Activated CD4-positive, alpha-beta memory T cell treated with anti-CD3 and anti-CD28 coated beads, Interleukin-2, amount 10 ng/mL, durations not matched to agents 7 days and 5 days (primary cell): Measurements from ENCODE around the gene ADAM33. TPM values are rescaled to one million over a fixed set of nuclear protein-coding genes. Genes with fewer than 3 reads are reported as not detected.

Source experiments
- CTCF ChIA-PET: fragments of 350-600 bp; sonication (Branson Sonifier 250); formaldehyde crosslinking; loops from one replicate; lab custom pipeline; 2021; ENCODE audit warnings: antibody characterized with exemption, inconsistent platforms; lab: Charles Lee
- POLR2A ChIA-PET: fragments of 350-600 bp; sonication (Branson Sonifier 250); formaldehyde crosslinking; loops from one replicate; lab custom pipeline; 2021; ENCODE audit warnings: antibody characterized with exemption; lab: Charles Lee
- DNase-seq: peaks from one replicate; pipeline ENCODE4 v3.0.0-alpha.2; 2020
- H3K27ac Mint-ChIP-seq: one replicate; pipeline ENCODE4 v1.8.0; 2021; ENCODE audit warnings: mild to moderate bottlenecking, mixed read lengths
- H3K27me3 Mint-ChIP-seq: one replicate; pipeline ENCODE4 v1.8.0; 2021; ENCODE audit warnings: mixed read lengths
- H3K36me3 Mint-ChIP-seq: one replicate; pipeline ENCODE4 v1.8.0; 2021; ENCODE audit warnings: low read depth, mixed read lengths
- H3K4me1 Mint-ChIP-seq: one replicate; pipeline ENCODE4 v1.8.0; 2021; ENCODE audit warnings: mixed read lengths
- H3K4me3 Mint-ChIP-seq: one replicate; pipeline ENCODE4 v1.8.0; 2021; ENCODE audit warnings: mild to moderate bottlenecking, mixed read lengths
- H3K9me3 Mint-ChIP-seq: one replicate; pipeline ENCODE4 v1.8.0; 2021; ENCODE audit warnings: mixed read lengths
- total RNA-seq, 2 experiments: library from RNA; stranded (reverse); gene quantifications; one replicate each; pipeline ENCODE4 v1.2.3, GENCODE V29; 2021

The ADAM33 gene
- total RNA-seq, 2 experiments from 2014 or later: not detected

DNA sequence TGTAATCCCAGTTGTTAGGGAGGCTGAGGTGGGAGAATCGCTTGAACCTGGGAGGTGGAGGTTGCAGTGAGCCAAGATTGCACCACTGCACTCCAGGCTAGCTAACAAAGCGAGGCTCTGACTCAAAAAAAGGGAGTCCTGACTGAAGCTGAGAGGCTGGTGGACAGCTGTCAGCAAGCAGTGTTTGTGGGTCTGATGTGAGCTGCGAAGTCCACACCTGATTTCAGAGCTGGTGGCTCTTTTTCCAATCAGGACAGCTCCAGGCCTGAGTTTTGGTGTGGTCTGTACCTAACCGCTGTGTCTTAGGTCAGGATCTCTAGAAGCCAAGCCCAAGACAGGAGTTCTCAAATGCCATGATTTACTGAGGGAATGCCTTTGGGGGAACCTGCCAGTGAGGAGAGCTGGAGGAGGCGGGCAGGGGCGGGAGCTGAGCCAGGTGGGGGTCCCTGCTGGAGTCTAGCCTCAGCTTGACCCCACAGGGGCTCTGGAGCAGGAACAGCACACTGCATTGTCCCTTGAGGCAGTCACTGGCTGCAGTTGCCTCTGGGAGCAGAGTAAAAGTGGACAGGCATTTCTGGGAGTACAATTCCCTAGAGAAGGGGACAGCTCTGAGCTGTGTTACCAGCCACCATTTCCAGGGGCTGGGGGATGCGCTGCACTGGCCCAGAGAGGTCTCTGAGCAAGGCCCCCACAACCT lies 23.6 kb downstream of the ADAM33 start:
- H3K36me3 Mint-ChIP-seq: peaks cover 5% of the 10 kb centered on the region
- peaks cover 37% of the 10 kb centered on the region for H3K4me1 Mint-ChIP-seq
- no peak overlapping the region for H3K27ac Mint-ChIP-seq
- H3K4me3 Mint-ChIP-seq: no peak overlapping the region
- ChIA-PET CTCF (interaction anchor here (0.8 to 1.4 kb wide), 5 partner anchors 10 to 95 kb away, joined by 3 to 10 read pairs (median 3); no protein-coding TSS in a partner anchor), POLR2A (interaction anchor here (1.8 to 1.9 kb wide), 2 partner anchors 10 to 11 kb away, joined by 4 to 6 read pairs; no protein-coding TSS in a partner anchor)
- peaks cover 50% of the 10 kb centered on the region for H3K27me3 Mint-ChIP-seq
- H3K9me3 Mint-ChIP-seq: no peaks in the 10 kb centered on the region
- DNase-seq: no peak

DNA sequence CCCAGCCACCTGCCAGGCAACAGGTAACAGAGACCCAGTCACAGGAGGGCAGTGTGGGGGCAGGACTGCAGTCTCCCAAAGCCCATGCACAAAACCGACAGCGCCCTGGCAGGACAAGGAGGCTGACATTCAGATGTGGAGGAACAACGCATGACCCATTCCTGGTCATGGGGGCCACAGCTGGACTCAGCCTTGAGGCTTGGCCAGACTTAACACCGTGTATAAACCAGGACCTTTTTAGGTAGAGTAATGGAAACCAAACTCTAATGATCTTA lies 26.7 kb downstream of the ADAM33 start:
- Mint-ChIP-seq H3K4me3 (no peak overlapping the region), H3K27ac (no peak overlapping the region), H3K4me1 (peaks cover 41% of the 10 kb centered on the region), H3K36me3 (peaks cover 5% of the 10 kb centered on the region), H3K9me3 (no peaks in the 10 kb centered on the region), H3K27me3 (peaks cover 25% of the 10 kb centered on the region)
- no peak for DNase-seq
- ChIA-PET POLR2A (no interaction called here), CTCF (no interaction called here)

DNA sequence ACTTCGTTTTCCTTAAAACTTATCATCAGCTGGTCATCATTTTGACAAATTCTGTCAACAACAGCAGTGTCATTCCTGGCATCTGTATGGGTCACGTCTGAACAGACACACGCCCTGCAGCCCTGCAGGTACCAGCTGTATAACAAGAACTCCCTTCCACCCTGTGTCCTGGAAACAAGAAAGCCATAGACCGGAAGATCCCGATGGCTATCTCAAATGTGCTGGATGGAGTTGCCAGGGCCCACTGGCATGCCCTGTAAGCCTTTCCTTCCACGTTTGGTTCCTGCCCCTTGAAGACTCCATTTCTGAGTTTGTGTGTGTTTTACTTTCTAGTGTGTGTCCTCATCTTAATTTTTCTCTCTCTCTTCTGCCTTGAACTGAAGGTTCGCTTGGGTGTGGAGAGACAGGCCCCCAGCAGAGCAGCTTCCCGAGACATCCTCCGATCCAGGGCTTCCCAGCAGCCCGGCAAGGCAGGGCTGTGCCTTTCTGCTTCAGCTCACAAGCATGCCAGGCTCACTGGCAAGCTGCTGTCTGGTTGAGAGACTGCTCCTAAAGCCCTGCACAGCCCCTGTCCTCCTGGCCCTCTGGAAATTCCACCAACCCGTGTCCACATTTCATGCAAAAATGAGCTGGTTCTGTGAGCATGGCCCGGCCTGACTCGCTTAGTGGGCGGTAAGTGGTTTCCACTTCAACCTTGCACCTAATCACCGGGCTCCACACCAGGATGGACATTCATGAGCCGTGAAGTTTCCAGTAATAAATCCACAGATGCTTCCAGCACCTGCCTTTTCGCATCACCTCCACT lies 27.3 kb downstream of the ADAM33 start:
- Mint-ChIP-seq H3K9me3 (no peaks in the 10 kb centered on the region), H3K4me1 (peaks cover 36% of the 10 kb centered on the region), H3K4me3 (no peak overlapping the region), H3K27ac (no peak overlapping the region), H3K36me3 (peaks cover 5% of the 10 kb centered on the region), H3K27me3 (peaks cover 20% of the 10 kb centered on the region)
- no peak for DNase-seq
- CTCF ChIA-PET: interaction anchor here (0.9 kb wide), 1 partner anchor 62 kb away, joined by 3 read pairs; no protein-coding TSS in a partner anchor
- POLR2A ChIA-PET: interaction anchor here (0.9 kb wide), 1 partner anchor 18 kb away, joined by 3 read pairs; no protein-coding TSS in a partner anchor

DNA sequence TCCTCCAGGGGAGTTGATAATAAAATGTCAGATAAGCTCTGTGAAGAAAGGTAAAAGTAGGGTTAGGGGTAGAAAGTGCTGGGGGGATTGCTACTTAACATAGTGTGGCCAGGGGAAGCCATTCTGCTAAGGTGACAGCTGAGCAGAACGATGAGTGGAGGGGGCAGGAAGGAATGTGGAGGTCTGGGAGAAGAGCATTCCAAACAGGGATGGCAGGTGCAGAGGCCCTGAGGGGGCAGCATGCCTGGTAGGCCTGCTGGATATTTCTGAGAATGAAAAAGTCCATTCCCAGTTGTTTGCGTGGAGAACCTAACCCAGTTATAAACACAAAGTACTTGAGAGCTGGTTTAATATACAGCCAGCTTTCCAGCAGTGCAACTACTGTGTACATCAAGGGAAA lies 27.9 kb downstream of the ADAM33 start:
- peaks cover 30% of the 10 kb centered on the region for H3K4me1 Mint-ChIP-seq
- no peak overlapping the region for H3K27ac Mint-ChIP-seq
- peaks cover 15% of the 10 kb centered on the region for H3K27me3 Mint-ChIP-seq
- H3K9me3 Mint-ChIP-seq: no peaks in the 10 kb centered on the region
- ChIA-PET CTCF (interaction anchor here (0.9 kb wide), 1 partner anchor 62 kb away, joined by 3 read pairs; no protein-coding TSS in a partner anchor), POLR2A (interaction anchor here (0.9 to 1.0 kb wide), 3 partner anchors 13 to 233 kb away, joined by 3 to 4 read pairs (median 3); no protein-coding TSS in a partner anchor)
- H3K36me3 Mint-ChIP-seq: peaks cover 5% of the 10 kb centered on the region
- no peak for DNase-seq
- H3K4me3 Mint-ChIP-seq: no peak overlapping the region

DNA sequence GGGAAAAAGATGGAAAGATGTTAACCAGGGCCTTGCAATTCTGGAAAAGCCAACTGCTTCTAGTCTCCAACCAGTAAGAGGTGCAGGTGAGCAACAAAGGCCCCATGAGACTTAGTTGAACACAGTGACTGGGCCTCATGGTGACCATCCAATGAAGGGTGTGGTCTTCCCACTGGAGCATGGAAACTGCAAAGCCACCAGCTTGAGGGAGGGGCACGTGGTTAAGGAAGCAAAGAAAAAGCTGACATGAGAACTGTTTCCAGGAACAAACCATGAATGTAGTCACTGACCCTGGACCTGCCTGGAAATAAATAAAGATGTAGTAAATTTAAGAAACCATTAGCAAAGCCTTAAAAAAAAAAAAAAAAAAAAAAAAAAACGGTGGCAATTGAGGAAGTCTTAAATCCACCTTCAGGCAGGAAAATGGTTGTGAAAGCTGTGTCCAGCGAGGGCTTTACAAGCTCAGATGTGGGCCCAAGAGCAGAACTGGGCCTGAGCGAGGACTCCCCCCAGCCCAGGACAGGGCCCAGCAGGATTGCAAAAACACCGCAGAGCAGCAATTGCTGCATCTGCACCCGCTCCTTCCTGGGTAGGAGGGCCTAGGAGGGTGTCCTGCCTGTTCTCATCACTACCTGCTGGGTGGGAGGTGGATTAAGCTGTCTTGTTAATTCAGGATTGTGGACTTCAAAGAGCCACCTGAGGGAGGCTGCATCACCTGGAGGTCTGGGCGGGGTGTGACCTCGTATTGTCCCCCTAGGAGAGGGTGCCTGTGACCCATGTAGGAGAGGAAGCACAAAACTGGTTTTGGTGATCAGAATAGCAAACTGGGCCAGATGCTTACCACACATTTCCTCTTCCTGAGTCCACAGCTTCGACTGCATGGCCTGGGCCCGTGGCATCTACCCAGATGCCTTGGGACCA lies 28.9 kb downstream of the ADAM33 start:
- POLR2A ChIA-PET: interaction anchor here (0.9 to 1.0 kb wide), 3 partner anchors 14 to 232 kb away, joined by 3 to 4 read pairs (median 3); no protein-coding TSS in a partner anchor
- Mint-ChIP-seq H3K4me3 (no peak overlapping the region), H3K27ac (no peak overlapping the region), H3K27me3 (peaks cover 13% of the 10 kb centered on the region), H3K9me3 (no peaks in the 10 kb centered on the region), H3K4me1 (peaks cover 23% of the 10 kb centered on the region), H3K36me3 (peaks cover 5% of the 10 kb centered on the region)
- CTCF ChIA-PET: interaction anchor here (0.6 to 1.6 kb wide), 3 partner anchors 57 to 123 kb away, joined by 3 to 5 read pairs (median 3); no protein-coding TSS in a partner anchor
- DNase-seq: no peak

DNA sequence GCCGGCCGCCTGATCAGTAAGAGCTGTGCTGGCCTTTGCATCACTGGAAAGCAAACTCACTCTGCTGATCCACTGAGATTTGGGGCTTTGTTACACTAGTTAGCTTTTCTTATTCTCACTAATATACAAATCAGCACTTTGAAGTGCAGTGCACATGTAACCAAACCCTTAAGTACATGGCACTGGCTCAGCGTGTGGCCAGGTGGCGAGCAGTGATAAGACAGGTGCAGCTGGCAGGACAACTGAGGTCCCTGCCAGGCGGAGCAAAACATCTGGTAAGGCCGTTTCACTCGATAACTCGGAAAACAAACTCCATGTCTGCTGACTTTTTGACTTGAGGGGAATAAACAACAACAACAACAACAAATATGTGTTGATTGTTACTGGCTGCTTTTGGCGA lies 29.6 kb downstream of the ADAM33 start:
- Mint-ChIP-seq H3K27ac (no peak overlapping the region), H3K9me3 (no peaks in the 10 kb centered on the region), H3K27me3 (peaks cover 9% of the 10 kb centered on the region), H3K36me3 (peaks cover 5% of the 10 kb centered on the region), H3K4me3 (no peak overlapping the region), H3K4me1 (peaks cover 23% of the 10 kb centered on the region)
- ChIA-PET POLR2A (no interaction called here), CTCF (interaction anchor here (1.6 kb wide), 1 partner anchor 89 kb away, joined by 3 read pairs; no protein-coding TSS in a partner anchor)
- no peak for DNase-seq

DNA sequence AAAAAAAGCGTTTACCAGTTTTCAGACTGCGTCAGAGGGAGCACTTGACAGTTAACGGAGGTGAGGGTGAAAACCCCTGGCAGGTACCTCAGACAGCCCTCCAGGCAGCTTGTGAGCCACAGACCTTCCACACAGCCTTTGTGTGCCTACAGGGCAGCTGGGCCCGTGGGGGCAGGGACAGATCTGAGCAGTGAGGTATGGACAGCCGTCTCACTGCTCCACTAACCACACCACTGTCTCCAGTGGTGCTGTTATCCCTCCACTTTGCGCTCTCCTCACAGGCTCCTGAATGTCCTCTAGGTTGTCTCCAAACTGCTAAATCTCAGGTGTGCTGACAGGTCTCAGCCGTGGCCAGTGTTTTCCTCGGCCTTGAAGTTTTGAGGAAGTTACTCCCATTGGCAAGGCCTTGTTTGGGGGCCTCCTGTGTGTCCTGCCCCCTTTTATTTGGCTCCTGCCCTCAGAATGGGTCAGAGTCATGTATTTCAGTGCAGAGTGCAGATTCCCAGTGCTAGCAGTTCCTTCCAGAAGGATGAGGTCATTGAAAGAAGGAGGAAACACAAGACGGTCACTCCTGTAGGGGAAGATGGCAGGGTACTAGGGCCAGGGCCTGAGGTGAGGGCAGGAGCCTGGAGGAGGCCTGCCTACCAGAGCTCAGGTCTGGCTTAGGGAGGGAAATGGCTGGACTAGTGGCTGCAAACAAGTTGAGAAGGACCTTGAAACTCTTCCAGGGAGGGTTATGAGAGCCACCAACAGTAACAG lies 30.4 kb downstream of the ADAM33 start:
- no peak for DNase-seq
- Mint-ChIP-seq H3K4me1 (peaks cover 23% of the 10 kb centered on the region), H3K27me3 (peaks cover 6% of the 10 kb centered on the region), H3K9me3 (no peaks in the 10 kb centered on the region), H3K27ac (no peak overlapping the region), H3K4me3 (no peak overlapping the region), H3K36me3 (peaks cover 5% of the 10 kb centered on the region)
- ChIA-PET CTCF (interaction anchor here (0.6 to 1.6 kb wide), 2 partner anchors 88 to 176 kb away, joined by 3 to 4 read pairs; no protein-coding TSS in a partner anchor), POLR2A (no interaction called here)

DNA sequence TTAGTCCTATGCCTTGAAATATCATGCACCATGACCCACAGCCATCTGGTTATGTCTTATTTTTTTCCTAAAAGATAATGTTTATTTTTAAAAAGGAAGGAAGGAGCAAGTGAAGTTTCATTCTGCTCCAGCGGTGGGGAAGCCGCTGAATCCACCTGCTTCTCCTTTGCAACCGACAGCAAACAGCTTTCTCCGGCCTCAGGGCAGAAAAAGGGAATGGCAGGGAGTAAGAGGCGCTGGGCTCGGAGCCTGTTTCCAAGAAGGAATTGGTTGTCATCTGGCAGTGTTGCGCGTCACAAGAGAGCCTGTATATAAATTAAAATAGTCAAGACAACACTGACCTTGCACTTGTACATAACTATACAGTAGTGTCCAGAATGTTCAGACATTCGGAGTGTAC lies 32.9 kb downstream of the ADAM33 start:
- no peak for DNase-seq
- H3K36me3 Mint-ChIP-seq: peaks cover 5% of the 10 kb centered on the region
- no peak overlapping the region for H3K27ac Mint-ChIP-seq
- H3K4me1 Mint-ChIP-seq: peaks cover 18% of the 10 kb centered on the region
- no peaks in the 10 kb centered on the region for H3K27me3 Mint-ChIP-seq
- no peaks in the 10 kb centered on the region for H3K9me3 Mint-ChIP-seq
- no peak overlapping the region for H3K4me3 Mint-ChIP-seq
- CTCF ChIA-PET: no interaction called here
- POLR2A ChIA-PET: no interaction called here

DNA sequence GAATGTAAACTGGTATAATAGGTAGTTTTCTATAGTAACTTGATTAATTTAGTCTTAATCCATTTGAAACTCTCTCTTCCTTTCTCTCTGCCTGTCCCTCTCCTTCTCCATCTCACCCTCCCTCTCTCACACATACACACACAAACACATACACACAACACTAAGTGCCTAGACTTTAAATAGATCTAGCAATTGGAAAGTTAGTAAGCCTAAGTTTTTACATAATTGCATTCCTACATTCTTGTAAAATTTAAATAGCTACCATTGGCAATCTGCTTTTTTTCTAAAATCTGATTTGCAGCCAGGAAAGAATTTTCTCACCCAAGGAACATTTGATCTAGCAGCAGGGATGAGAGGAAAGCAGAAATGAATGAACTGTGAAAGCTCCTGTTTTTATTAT lies 34.3 kb downstream of the ADAM33 start:
- no peak overlapping the region for H3K27ac Mint-ChIP-seq
- no peak overlapping the region for H3K4me3 Mint-ChIP-seq
- H3K4me1 Mint-ChIP-seq: peaks cover 4% of the 10 kb centered on the region
- H3K9me3 Mint-ChIP-seq: no peaks in the 10 kb centered on the region
- H3K27me3 Mint-ChIP-seq: no peaks in the 10 kb centered on the region
- DNase-seq: no peak
- ChIA-PET POLR2A (interaction anchor here (1.4 kb wide), 1 partner anchor 12 kb away, joined by 6 read pairs; no protein-coding TSS in a partner anchor), CTCF (no interaction called here)
- H3K36me3 Mint-ChIP-seq: peaks cover under 1% of the 10 kb centered on the region

DNA sequence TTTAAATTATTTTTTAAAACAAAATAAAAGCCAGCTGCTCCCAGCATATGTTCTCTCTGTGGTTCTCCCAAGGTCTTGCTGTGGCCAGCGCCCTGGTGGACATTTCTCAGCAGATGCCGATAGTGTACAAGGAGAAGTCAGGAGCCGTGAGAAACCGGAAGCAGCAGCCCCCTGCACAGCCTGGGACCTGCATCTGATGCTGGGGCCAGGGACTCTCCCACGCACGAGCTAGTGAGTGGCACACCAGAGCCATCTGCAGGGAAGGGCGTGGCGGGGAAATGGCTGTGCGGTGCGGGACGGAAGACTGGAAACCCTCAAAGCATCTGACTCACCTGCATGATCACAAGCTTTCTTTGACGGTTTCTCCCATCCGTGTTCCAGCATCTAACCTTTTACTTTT lies 35.2 kb downstream of the ADAM33 start:
- Mint-ChIP-seq H3K4me1 (no peaks in the 10 kb centered on the region), H3K4me3 (no peak overlapping the region), H3K27ac (no peak overlapping the region), H3K36me3 (peaks cover 6% of the 10 kb centered on the region), H3K27me3 (no peaks in the 10 kb centered on the region), H3K9me3 (no peaks in the 10 kb centered on the region)
- DNase-seq: no peak
- ChIA-PET CTCF (no interaction called here), POLR2A (interaction anchor here (1.4 kb wide), 1 partner anchor 12 kb away, joined by 6 read pairs; no protein-coding TSS in a partner anchor)

DNA sequence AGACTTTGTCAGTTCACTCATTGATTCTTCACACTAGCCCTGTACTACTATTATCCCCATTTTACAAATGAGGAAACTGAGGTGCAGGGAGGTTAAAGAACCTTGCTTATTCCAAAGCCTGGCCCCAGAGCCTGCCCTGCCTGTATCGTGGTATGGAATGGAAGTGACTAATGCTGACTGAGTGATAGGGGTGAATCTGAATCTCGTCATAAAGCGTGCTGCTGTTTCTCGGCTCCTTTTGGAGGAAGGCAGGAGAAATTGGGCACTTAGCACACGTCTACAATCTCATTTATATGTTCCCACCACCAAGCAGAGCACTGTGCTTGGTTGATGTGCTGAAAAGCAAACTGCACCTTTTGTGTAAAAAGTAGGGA lies 35.8 kb downstream of the ADAM33 start:
- ChIA-PET CTCF (no interaction called here), POLR2A (no interaction called here)
- Mint-ChIP-seq H3K27ac (no peak overlapping the region), H3K9me3 (no peaks in the 10 kb centered on the region), H3K4me1 (no peaks in the 10 kb centered on the region), H3K27me3 (no peaks in the 10 kb centered on the region), H3K36me3 (peaks cover 6% of the 10 kb centered on the region), H3K4me3 (no peak overlapping the region)
- no peak for DNase-seq
